GM19324 (cell line): Measurements from ENCODE around the gene RASL10B.
A peak's percentile ranks its signal among the peaks of the same experiment; 100 is the strongest.

ENCODE experiments used
- ATAC-seq: cut with Tn5 transposase; IDR thresholded peaks from one replicate; pipeline ENCODE4 v1.9.1; 2021; ENCODE audit warnings: mild to moderate bottlenecking, moderate library complexity; ENCODE audit not compliant: unreplicated experiment, low FRiP score

RASL10B gene

GRCh38 chr17:35763767-35764122, 32.3 kb downstream of the RASL10B start:
- no peak for ATAC-seq

GRCh38 chr17:35764123-35764991, 32.9 kb downstream of the RASL10B start:
- peak; percentile 87 for ATAC-seq

- ATAC-seq: no peak
These were observed 33.8 kb downstream of the RASL10B start for GRCh38 chr17:35765086-35765710.

- ATAC-seq: no peak
These were observed 34.5 kb downstream of the RASL10B start for GRCh38 chr17:35765756-35766488.

GRCh38 chr17:35766489-35766877, 35.0 kb downstream of the RASL10B start:
- no peak for ATAC-seq

GRCh38 chr17:35766903-35767510, 35.6 kb downstream of the RASL10B start:
- ATAC-seq: no peak

GRCh38 chr17:35768797-35769196, 37.4 kb downstream of the RASL10B start:
- no peak for ATAC-seq

- no peak for ATAC-seq
These were observed 38.6 kb downstream of the RASL10B start for GRCh38 chr17:35769895-35770486.

- ATAC-seq: no peak
These were observed 41.7 kb downstream of the RASL10B start for GRCh38 chr17:35773129-35773528.

GRCh38 chr17:35773679-35774425, 42.4 kb downstream of the RASL10B start:
- ATAC-seq: no peak

GRCh38 chr17:35774499-35774898, 43.1 kb downstream of the RASL10B start:
- ATAC-seq: no peak

GRCh38 chr17:35775039-35775438, 43.6 kb downstream of the RASL10B start:
- ATAC-seq: no peak

GRCh38 chr17:35775583-35775982, 44.1 kb downstream of the RASL10B start:
- ATAC-seq: no peak

- no peak for ATAC-seq
These were observed 47.3 kb downstream of the RASL10B start for GRCh38 chr17:35778641-35779196.

GRCh38 chr17:35780950-35781349, 49.5 kb downstream of the RASL10B start:
- ATAC-seq: no peak

GRCh38 chr17:35784895-35785294, 53.5 kb downstream of the RASL10B start:
- ATAC-seq: no peak

GRCh38 chr17:35786941-35787432, 55.5 kb downstream of the RASL10B start:
- ATAC-seq: no peak

GRCh38 chr17:35788477-35789368, 57.3 kb downstream of the RASL10B start:
- ATAC-seq: no peak
